NCI-H2029 treated with DMSO at 0.1 percent for 48 hours (cell line): ENCODE measurements around the gene KCNF1.

Source experiments
- DNase-seq: peaks from one replicate; lab custom pipeline; 2025; lab: John Stamatoyannopoulos, UW

KCNF1 gene

DNA sequence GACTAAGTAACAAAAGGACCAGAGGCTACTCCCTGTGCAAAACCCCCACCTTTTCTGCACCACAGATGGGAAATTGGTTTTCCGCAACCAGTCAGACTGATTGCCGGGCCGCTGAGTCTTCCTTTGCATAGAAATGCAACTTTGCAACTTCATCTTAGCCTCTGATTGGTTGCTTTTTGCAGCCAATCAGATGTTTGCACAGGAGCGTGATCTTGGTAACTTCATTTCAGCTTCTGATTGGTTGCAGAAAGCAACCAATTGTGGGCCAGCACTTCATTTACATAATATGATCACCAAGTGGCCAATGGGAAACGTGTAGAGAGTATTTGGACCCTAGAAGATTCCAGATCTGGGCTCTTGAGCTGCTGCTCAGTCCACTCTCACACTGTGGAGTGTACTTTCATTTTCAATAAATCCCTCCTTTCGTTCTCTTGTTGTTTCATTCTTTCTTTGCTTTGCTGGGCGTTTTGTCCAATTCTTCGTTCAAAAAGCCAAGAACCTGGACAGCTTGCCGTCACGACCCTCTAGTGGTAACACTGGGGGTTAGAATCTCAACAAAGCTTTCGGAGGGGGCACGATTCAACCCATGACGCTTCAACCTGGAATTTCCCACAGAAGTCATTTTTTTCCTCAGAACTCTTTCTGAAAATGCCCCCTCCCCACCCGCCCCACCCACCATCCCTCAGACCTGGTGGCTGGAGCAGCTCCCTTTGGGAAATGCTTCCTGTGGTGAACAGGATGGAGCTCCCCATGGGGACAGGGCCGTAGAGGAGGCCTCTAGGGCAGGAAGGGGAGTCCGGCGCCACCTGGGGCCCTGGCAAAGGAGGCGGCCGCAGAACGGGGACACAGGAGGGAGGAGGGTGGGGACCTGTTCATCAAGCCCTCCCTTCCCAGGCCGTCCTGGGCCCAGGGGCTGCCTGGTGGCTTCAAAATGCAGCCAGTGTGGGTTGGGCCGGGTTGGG is 31.8 kb upstream of the KCNF1 start:
- no peak for DNase-seq

DNA sequence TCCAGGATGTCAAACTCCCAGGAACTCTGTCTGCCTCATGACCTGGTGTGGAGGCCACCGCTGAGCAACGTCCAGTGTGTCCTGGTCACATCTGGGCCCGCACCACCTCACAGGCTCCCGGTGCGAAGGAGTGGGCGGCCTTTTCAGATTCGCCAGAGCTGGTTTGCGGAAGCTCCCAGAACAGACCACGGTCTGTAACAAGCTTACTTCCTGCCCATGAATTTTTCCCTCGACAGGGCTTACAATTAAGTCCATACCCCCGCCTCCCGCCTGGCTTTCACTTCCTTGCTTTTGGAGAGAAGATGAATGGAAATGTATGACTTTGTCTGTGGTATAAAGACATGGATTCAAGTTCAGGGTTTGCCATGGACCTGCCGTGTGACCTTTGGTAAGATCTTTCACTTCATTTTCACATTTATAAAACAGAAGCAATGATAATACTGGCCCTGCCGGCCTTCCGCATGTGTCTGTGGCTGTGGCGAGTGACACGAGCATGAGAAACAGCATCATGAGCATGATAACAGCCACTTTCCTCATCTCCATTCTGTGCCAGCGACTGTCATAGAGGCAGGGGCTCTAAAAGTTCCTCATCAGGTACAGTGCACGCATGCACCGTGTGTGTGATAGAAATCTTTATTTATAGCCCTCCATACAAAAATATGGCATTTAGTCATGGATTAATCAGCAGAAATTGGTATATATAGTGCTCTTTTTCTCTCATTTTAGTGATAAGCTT is 31.0 kb upstream of the KCNF1 start:
- no peak for DNase-seq

GRCh38 chr2:10882568-10882967 is 29.2 kb upstream of the KCNF1 start:
- no peak for DNase-seq

DNA sequence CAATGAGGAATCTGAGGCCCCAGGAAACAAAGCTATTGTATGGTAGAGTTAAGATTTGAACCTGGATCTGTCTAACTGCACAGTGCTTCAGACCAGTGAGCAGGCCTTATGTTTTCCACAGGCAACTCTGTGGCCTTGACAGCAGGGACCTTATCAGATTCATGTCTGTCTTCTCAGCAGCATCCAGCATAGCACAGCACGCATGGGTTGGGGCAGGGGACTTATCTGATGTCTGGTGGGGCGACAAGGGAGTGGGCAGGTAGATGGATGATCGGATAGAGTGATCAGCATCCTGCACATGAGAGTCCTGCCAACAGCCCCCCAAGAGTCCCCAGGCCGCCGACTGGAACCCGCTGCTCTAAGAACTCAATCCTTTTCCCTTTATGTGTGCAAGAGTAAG is 28.7 kb upstream of the KCNF1 start:
- no peak for DNase-seq

DNA sequence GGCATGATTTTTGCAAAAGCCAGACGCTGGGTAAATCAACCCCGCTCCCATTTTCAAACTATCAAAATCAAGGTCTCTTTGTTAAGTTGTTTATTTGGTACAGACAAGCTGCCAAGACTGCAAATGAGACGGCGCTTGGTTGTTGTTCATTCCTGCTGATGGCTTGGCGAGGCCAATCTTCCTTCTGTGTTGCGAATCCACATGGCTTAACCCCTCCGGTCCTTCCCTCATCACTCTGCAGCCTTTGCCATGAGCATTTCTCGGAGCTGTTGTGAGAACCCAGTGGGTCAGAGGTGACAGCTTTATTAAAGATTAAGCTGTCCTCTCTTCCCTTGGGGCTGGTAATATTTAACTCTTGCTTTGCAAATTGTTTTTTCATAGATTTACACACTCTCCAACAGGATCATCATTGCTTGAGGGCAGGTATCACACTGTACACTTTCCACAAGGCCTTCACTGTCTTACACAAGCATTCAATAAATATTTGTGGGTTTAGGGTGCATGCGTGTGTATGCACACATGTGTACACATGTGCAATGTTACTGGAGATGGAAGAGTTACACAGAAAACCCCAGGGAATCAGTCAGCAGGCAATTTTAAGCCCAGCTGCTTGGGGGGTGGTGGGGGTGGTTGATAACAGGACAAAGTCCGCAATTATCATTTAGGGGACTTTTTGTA is 27.8 kb upstream of the KCNF1 start:
- no peak for DNase-seq

- DNase-seq, result no peak
Measured at GRCh38 chr2:10884574-10884975, 27.2 kb upstream of the KCNF1 start.

DNA sequence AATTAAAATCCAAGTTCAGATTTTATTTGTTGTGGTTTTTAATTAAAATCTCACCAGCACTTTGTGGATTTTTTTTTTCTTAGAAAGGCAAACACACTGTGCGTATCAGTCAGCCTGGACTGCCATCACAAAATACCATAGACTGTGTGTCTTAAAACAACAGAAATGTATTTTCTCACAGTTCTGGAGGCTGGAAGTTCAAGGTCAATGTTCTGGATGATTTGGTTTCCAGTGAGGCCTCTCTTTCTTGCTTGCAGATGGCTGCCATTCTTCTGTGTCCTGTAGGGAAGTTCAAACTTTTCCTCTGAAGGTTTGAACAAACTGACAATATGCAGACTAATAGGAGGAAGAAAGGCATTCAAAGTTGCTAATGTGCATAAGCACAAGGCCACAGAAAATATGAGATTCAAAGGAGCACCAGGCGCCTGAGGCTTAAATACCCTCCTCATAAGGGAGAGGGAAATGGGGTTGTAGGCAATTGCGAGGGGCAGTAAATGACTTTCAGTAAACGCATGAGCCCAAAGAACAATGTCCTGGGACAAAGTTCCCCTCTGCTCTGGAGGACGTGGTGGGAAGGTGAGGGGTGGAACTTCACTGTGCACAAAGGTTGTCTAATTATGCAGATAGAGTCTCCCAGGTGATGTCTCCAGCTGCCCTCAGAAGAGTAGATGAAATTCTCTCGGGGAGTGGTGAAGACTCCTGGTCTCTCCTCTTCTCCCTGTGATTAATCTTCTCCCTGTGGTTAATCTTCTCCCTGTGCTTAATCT is 26.5 kb upstream of the KCNF1 start:
- no peak for DNase-seq

GRCh38 chr2:10887476-10887875 is 24.3 kb upstream of the KCNF1 start:
- no peak for DNase-seq

DNA sequence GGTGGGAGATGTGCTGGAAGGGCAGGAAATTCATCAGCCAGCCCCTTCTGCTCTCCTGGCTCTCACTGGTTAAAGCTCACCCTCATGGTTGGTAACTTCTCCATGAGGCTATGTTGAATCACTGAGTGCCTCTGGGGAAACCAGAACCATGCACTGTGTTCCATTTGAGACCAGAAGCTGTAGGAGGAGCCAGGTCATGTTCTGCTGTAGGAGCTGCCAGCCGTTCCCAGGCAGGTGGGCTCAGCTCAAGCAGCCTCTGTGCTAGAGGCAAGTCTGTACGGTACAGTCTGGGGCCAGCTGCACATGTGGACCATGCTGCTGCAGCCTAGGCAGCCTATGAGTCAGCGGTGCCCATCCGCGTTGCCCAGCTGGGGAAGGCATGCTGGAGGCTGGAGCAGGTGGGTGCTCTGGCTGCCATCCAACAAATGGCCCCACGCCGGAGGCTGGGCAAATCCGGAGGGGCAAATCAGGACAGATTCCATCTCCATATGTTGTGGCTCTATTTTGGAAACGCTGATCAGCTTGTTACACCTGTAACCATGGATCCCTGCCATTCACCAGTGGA is 22.0 kb upstream of the KCNF1 start:
- no peak for DNase-seq

DNA sequence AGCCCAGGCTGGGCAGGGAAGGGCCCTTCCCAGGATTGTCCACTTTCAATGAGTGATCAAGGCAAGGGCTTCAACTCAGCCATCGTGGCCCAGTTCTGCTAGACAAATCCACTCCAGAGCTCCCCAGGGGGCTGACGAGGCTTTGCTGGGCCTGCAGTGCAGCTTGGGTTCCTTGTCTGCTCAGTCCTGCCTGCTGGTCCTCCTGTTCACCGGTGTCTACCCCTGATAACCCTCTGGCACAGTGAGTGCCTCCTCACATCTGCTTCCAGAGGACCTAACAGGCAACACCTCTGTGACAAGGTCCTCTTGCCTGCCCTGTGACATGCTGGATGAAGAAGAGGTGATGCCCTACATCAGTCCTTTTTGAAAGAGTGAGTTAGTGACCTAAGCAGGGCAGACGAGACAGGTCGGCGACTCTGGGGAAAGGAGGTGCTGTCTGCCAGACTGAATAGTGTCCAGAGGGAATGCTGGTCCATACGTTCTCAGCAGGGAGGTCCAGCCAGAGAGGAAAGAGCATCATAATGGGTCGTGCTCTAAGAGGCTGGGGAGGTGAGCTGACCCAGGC is 20.9 kb upstream of the KCNF1 start:
- no peak for DNase-seq

DNA sequence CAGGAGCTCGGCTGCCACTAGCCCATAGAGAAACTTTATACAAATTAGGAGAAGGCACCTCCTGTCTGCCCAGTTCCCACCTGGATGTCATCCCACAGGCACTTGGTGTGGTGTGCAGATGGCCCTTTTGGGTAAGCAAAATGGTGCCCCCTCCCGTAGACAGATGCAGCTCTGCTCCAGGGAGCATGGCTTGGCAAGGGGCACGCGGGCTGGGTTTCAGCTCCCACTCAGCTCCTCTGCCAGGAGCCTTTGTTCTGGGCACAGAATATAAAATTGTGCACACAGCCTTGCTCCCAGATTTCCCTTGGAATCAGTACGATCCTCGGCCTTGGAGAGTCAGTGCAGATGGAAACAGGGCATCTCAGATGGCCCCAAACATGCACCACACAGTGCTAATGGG is 20.3 kb upstream of the KCNF1 start:
- DNase-seq, result no peak

GRCh38 chr2:10891848-10892247 is 19.9 kb upstream of the KCNF1 start:
- DNase-seq, result no peak

- no peak for DNase-seq
Measured at GRCh38 chr2:10892316-10892715, 19.4 kb upstream of the KCNF1 start.

- no peak for DNase-seq
Measured at GRCh38 chr2:10892796-10893350, 18.9 kb upstream of the KCNF1 start.

DNA sequence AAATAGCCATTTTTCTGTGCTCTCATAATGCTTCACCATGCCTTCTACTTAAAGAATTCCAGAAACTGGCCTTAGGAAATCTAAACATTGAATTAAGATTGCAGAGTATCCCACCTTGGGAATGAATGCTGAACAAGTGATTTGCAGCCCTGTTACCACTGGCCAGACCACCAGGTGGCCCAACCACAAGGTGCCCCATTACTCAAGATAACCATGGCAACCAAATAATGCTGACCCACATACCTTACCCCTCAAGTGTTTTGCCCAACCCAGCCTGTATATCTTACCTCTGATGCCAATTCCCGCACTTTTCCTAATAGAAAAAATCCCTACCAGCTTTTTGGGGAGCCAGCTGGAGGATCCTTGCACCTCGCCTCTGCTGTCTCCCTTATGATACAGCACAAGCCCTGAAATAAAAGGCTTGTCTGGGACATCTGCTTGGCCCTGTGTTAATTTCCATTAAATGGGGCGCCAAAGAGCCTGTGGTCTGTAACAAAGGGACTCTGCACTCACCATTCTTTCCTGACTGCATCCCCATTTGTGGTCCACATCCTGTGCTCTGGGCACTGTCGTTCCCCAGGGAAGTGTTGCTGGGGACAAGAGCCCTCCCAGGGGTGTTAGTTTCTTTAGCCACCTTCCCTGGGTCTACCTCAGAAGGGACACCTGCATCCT is 17.3 kb upstream of the KCNF1 start:
- DNase-seq, result no peak

DNA sequence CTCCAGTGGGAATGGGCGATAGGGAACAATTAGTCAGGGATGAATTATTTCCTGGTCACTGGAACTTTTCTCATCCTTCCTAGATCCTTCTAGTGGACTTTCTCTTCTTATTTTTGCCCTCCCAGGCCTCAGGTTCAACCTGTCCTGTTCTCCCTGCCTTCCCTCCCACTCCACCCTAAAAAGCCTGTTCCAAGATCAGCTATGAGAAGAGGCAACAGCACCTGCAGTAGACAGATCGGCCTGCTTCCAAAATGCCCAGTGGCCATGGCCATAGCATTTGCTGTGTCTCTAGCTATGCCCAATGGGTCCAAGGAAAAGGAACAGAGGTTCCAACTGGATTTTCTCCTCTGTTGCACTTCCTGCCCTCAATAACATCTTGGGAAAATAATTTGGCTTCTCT is 16.5 kb upstream of the KCNF1 start:
- DNase-seq, result no peak

- no peak for DNase-seq
Measured at GRCh38 chr2:10897956-10898355, 13.8 kb upstream of the KCNF1 start.

GRCh38 chr2:10900216-10901109 is 11.3 kb upstream of the KCNF1 start:
- DNase-seq, result no peak
